ENCODE data around the gene PALLD. TPM values are rescaled to one million over a fixed set of nuclear protein-coding genes. Genes with fewer than 3 reads are reported as not detected.

PALLD gene
- total RNA-seq, 2 experiments from 2014 or later, result 0.91 to 2.0 TPM

- no peak for ATAC-seq (ENCODE audit: low read depth)
- POLR2A ChIA-PET, result no interaction called here
- Mint-ChIP-seq H3K4me3 (no peak overlapping the region), H3K36me3 (no peaks in the 10 kb centered on the region), H3K27ac (no peak overlapping the region), H3K9me3 (no peaks in the 10 kb centered on the region), H3K27me3 (peaks cover 29% of the 10 kb centered on the region), H3K4me1 (peaks cover 10% of the 10 kb centered on the region)
- DNase-seq, result no peak
Measured at GRCh38 chr4:168844353-168845049, 347.6 kb downstream of the PALLD start.

- Mint-ChIP-seq H3K36me3 (no peaks in the 10 kb centered on the region), H3K27ac (no peak overlapping the region), H3K27me3 (peaks cover 29% of the 10 kb centered on the region), H3K9me3 (no peaks in the 10 kb centered on the region), H3K4me1 (peaks cover 10% of the 10 kb centered on the region), H3K4me3 (no peak overlapping the region)
- POLR2A ChIA-PET, result no interaction called here
- DNase-seq, result no peak
- ATAC-seq (ENCODE audit: low read depth), result no peak
Measured at GRCh38 chr4:168845897-168846296, 349.0 kb downstream of the PALLD start.

DNA sequence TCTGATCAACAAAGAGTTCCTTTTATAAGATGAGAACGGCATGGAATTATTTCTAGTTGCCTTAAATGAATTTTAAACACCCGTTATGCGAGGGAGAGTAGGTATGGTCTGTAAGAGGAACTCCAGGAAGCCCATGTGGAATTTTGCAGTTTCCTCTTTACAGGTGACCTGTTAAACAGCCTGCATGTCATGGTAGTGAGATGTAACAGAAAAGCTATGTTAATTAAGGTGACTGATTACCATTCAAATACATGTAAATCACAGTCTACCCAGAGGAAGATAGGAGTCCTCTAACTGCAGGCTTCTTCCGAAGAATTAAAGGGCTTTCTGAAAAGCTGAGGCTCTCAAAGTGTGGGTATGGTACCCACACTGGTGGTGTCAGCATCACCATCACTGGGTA is 349.6 kb downstream of the PALLD start:
- H3K4me1 Mint-ChIP-seq, result peaks cover 10% of the 10 kb centered on the region
- no peak for DNase-seq
- POLR2A ChIA-PET, result no interaction called here
- H3K36me3 Mint-ChIP-seq, result no peaks in the 10 kb centered on the region
- H3K27ac Mint-ChIP-seq, result no peak overlapping the region
- ATAC-seq (ENCODE audit: low read depth), result no peak
- H3K27me3 Mint-ChIP-seq, result peaks cover 29% of the 10 kb centered on the region
- H3K9me3 Mint-ChIP-seq, result no peaks in the 10 kb centered on the region
- H3K4me3 Mint-ChIP-seq, result no peak overlapping the region

DNA sequence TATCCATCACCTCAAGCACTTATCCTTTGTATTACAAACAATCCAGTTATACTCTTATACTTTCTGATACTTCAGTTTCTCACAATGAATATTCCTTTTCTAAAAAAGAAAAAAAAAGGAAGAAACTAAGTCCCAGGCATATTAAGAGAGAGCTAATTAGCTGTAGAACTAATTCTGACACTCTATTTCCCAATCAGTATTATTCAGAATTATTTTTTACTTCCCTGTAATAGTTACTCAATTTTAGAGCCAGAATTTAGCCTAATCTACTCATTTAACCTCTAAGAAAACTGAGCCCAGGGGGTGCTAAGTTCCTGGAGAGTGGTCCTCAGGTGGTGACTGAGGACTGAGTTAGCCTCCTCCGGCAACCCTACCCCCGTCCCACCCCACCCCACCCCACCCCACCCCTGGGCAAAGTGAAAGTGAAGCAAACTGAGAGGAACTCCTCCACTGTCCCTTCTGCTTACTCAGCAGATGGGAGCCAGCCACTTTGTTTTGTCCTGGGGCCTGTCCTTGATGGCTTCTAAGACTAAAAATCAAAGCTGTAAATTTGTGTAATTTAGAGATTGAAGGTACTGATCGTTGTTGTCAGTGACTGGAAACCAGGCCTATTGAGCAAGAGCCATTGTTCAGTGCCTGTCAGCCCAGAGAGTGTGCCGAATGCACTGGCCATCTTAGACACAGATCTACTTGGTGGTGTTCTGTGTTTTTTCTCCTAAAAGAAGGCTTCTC is 351.1 kb downstream of the PALLD start:
- ATAC-seq (ENCODE audit: low read depth) (peak; percentile 50), DNase-seq (no peak)
- H3K27ac Mint-ChIP-seq, result no peak overlapping the region
- peaks cover 18% of the 10 kb centered on the region for H3K27me3 Mint-ChIP-seq
- peak overlapping the region; percentile 36 for H3K4me3 Mint-ChIP-seq
- no peaks in the 10 kb centered on the region for H3K36me3 Mint-ChIP-seq
- H3K4me1 Mint-ChIP-seq, result peaks cover 11% of the 10 kb centered on the region
- POLR2A ChIA-PET, result interaction anchor here (0.8 kb wide), 1 partner anchor 16 kb away, joined by 3 read pairs; no protein-coding TSS in a partner anchor
- no peaks in the 10 kb centered on the region for H3K9me3 Mint-ChIP-seq

- peaks cover 23% of the 10 kb centered on the region for H3K4me1 Mint-ChIP-seq
- DNase-seq (no peak), ATAC-seq (ENCODE audit: low read depth) (no peak)
- no peak overlapping the region for H3K27ac Mint-ChIP-seq
- no peaks in the 10 kb centered on the region for H3K36me3 Mint-ChIP-seq
- peaks cover 13% of the 10 kb centered on the region for H3K27me3 Mint-ChIP-seq
- POLR2A ChIA-PET, result interaction anchor here (0.8 kb wide), 1 partner anchor 17 kb away, joined by 3 read pairs; no protein-coding TSS in a partner anchor
- no peaks in the 10 kb centered on the region for H3K9me3 Mint-ChIP-seq
- H3K4me3 Mint-ChIP-seq, result peak overlapping the region; percentile 15
Measured at GRCh38 chr4:168849030-168849675, 352.3 kb downstream of the PALLD start.

GRCh38 chr4:168849997-168850396 is 353.1 kb downstream of the PALLD start:
- H3K4me3 Mint-ChIP-seq, result no peak overlapping the region
- H3K27me3 Mint-ChIP-seq, result peaks cover 6% of the 10 kb centered on the region
- no peaks in the 10 kb centered on the region for H3K36me3 Mint-ChIP-seq
- DNase-seq (no peak), ATAC-seq (ENCODE audit: low read depth) (no peak)
- no peak overlapping the region for H3K27ac Mint-ChIP-seq
- H3K4me1 Mint-ChIP-seq, result peaks cover 24% of the 10 kb centered on the region
- POLR2A ChIA-PET, result no interaction called here
- H3K9me3 Mint-ChIP-seq, result no peaks in the 10 kb centered on the region

- Mint-ChIP-seq H3K4me3 (no peak overlapping the region), H3K36me3 (no peaks in the 10 kb centered on the region), H3K27ac (no peak overlapping the region), H3K27me3 (peaks cover 13% of the 10 kb centered on the region), H3K9me3 (no peaks in the 10 kb centered on the region), H3K4me1 (peaks cover 27% of the 10 kb centered on the region)
- DNase-seq (no peak), ATAC-seq (ENCODE audit: low read depth) (no peak)
- POLR2A ChIA-PET, result no interaction called here
Measured at GRCh38 chr4:168852387-168852786, 355.5 kb downstream of the PALLD start.

- peak overlapping the region; percentile 4 for H3K4me3 Mint-ChIP-seq
- H3K36me3 Mint-ChIP-seq, result no peaks in the 10 kb centered on the region
- ATAC-seq (ENCODE audit: low read depth) (peak; percentile 50), DNase-seq (no peak)
- H3K4me1 Mint-ChIP-seq, result peaks cover 26% of the 10 kb centered on the region
- H3K9me3 Mint-ChIP-seq, result no peaks in the 10 kb centered on the region
- H3K27me3 Mint-ChIP-seq, result peaks cover 13% of the 10 kb centered on the region
- POLR2A ChIA-PET, result no interaction called here
- no peak overlapping the region for H3K27ac Mint-ChIP-seq
Measured at GRCh38 chr4:168852933-168853713, 356.3 kb downstream of the PALLD start.

- Mint-ChIP-seq H3K4me3 (no peak overlapping the region), H3K27me3 (peaks cover 13% of the 10 kb centered on the region), H3K9me3 (no peaks in the 10 kb centered on the region), H3K4me1 (peaks cover 20% of the 10 kb centered on the region), H3K36me3 (no peaks in the 10 kb centered on the region), H3K27ac (no peak overlapping the region)
- ATAC-seq (ENCODE audit: low read depth), result no peak
- POLR2A ChIA-PET, result no interaction called here
- no peak for DNase-seq
Measured at GRCh38 chr4:168853770-168854169, 356.9 kb downstream of the PALLD start.

GRCh38 chr4:168854350-168854921 is 357.6 kb downstream of the PALLD start:
- H3K4me3 Mint-ChIP-seq, result no peak overlapping the region
- no peaks in the 10 kb centered on the region for H3K9me3 Mint-ChIP-seq
- no peak for DNase-seq
- peaks cover 17% of the 10 kb centered on the region for H3K4me1 Mint-ChIP-seq
- H3K36me3 Mint-ChIP-seq, result no peaks in the 10 kb centered on the region
- peaks cover 10% of the 10 kb centered on the region for H3K27me3 Mint-ChIP-seq
- no peak for ATAC-seq (ENCODE audit: low read depth)
- no peak overlapping the region for H3K27ac Mint-ChIP-seq
- POLR2A ChIA-PET, result no interaction called here

- H3K9me3 Mint-ChIP-seq, result no peaks in the 10 kb centered on the region
- DNase-seq (no peak), ATAC-seq (ENCODE audit: low read depth) (no peak)
- peaks cover 17% of the 10 kb centered on the region for H3K4me1 Mint-ChIP-seq
- POLR2A ChIA-PET, result no interaction called here
- H3K27ac Mint-ChIP-seq, result no peak overlapping the region
- peaks cover 10% of the 10 kb centered on the region for H3K27me3 Mint-ChIP-seq
- H3K36me3 Mint-ChIP-seq, result no peaks in the 10 kb centered on the region
- H3K4me3 Mint-ChIP-seq, result no peak overlapping the region
Measured at GRCh38 chr4:168856312-168856711, 359.5 kb downstream of the PALLD start.

- DNase-seq (no peak), ATAC-seq (ENCODE audit: low read depth) (no peak)
- no peaks in the 10 kb centered on the region for H3K36me3 Mint-ChIP-seq
- peaks cover 17% of the 10 kb centered on the region for H3K4me1 Mint-ChIP-seq
- H3K9me3 Mint-ChIP-seq, result no peaks in the 10 kb centered on the region
- H3K27me3 Mint-ChIP-seq, result peaks cover 10% of the 10 kb centered on the region
- H3K27ac Mint-ChIP-seq, result no peak overlapping the region
- no peak overlapping the region for H3K4me3 Mint-ChIP-seq
- POLR2A ChIA-PET, result no interaction called here
Measured at GRCh38 chr4:168857009-168857408, 360.2 kb downstream of the PALLD start.

All from activated naive CD8-positive, alpha-beta T cell treated with anti-CD3 and anti-CD28 coated beads, Interleukin-2, amount 10 ng/mL, durations not matched to agents 7 days and 5 days (primary cell).